Endothelial cell of umbilical vein (primary cell): ENCODE data around the gene METTL21C.

ENCODE experiments used
- CTCF ChIP-seq, 2 donors: IDR thresholded peaks; 1 replicate in 1 of 2; 2 replicates in 1 of 2; pipeline ENCODE4 v1.5.1; 2011; ENCODE audit warnings: low read length in 2 of 2, mild to moderate bottlenecking in 2 of 2, moderate library complexity in 2 of 2, control low read depth in 1 of 2, inconsistent platforms in 1 of 2, low read depth in 1 of 2; ENCODE audit not compliant: insufficient read depth in 1 of 2; ENCODE audit errors: extremely low read depth in 1 of 2
- EZH2 ChIP-seq: IDR thresholded peaks from 2 replicates; pipeline ENCODE4 v1.6.1; 2012; ENCODE audit warnings: borderline replicate concordance, low read depth, mild to moderate bottlenecking, moderate library complexity, low read length, inconsistent platforms; ENCODE audit not compliant: severe bottlenecking
- JUN ChIP-seq: IDR thresholded peaks from 2 replicates; pipeline ENCODE4 v1.6.1; 2011; ENCODE audit warnings: borderline replicate concordance, low read depth; ENCODE audit not compliant: insufficient read length, insufficient read depth
- POLR2AphosphoS5 ChIP-seq: IDR thresholded peaks from 2 replicates; pipeline ENCODE4 v1.6.1; 2012; ENCODE audit warnings: low read depth, mild to moderate bottlenecking, control low read depth, low read length, moderate library complexity; ENCODE audit not compliant: insufficient read depth

GRCh38 chr13:102642029-102642428 lies 52.8 kb downstream of the METTL21C start:
- TF ChIP-seq POLR2AphosphoS5 (no peak), EZH2 (no peak), JUN (no peak), CTCF (IDR thresholded peaks at IDR 0.05; ENCODE audit: extremely low read depth in 1 of 2, insufficient read depth in 1 of 2, low read depth in 1 of 2, low read length in 2 of 2) (no peak)
